OCI-LY7 (cell line): ENCODE data around the gene LAMTOR2. TPM values are rescaled to one million over a fixed set of nuclear protein-coding genes. Genes with fewer than 3 reads are reported as not detected.

ENCODE experiments used
- BruUV-seq: library from RNA; stranded (reverse); fragments of 400-500 nt; replicated peaks from 2 replicates; lab custom pipeline; 2021; lab: Mats Ljungman, UMichigan
- CTCF ChIA-PET: fragments of 300-600 bp; sonication (Branson Sonifier 250); formaldehyde crosslinking; loops from one replicate; lab custom pipeline; 2022; ENCODE audit warnings: antibody characterized with exemption; ENCODE audit not compliant: unreplicated experiment; lab: Charles Lee
- POLR2A ChIA-PET: fragments of 300-600 bp; sonication (Branson Sonifier 250); formaldehyde crosslinking; loops from one replicate; lab custom pipeline; 2022; ENCODE audit warnings: antibody characterized with exemption; lab: Charles Lee
- DNase-seq: peaks from one replicate; pipeline ENCODE4 v3.0.0-alpha.2; 2015; ENCODE audit warnings: low spot score
- H2AFZ ChIP-seq: fragments of 200-600 bp; sonication (generic), shearing (Covaris generic); 2 replicates; pipeline ENCODE4 v1.6.1; 2014; ENCODE audit warnings: mild to moderate bottlenecking, antibody characterized with exemption, low read length, moderate library complexity
- H3K27ac ChIP-seq: fragments of 200-600 bp; sonication (generic); 2 replicates; pipeline ENCODE4 v1.5.1; 2014; ENCODE audit warnings: mixed run types, low read depth, mild to moderate bottlenecking, moderate library complexity, low read length, inconsistent platforms; ENCODE audit not compliant: poor library complexity, severe bottlenecking
- H3K36me3 ChIP-seq: fragments of 200-600 bp; sonication (generic); 2 replicates; pipeline ENCODE4 v1.6.1; 2014; ENCODE audit warnings: mild to moderate bottlenecking, antibody characterized with exemption, low read length, moderate library complexity, mixed read lengths; ENCODE audit not compliant: insufficient read depth
- H3K4me1 ChIP-seq: fragments of 200-600 bp; sonication (generic); 2 replicates; pipeline ENCODE4 v1.5.1; 2014; ENCODE audit warnings: mild to moderate bottlenecking, low read length; ENCODE audit not compliant: insufficient read depth, poor library complexity, severe bottlenecking
- H3K4me2 ChIP-seq: fragments of 200-600 bp; sonication (generic); 2 replicates; pipeline ENCODE4 v1.6.1; 2014; ENCODE audit warnings: mild to moderate bottlenecking, low read length
- H3K4me3 ChIP-seq: fragments of 200-600 bp; sonication (generic); 2 replicates; pipeline ENCODE4 v1.5.1; 2014; ENCODE audit warnings: mild to moderate bottlenecking, low read depth, low read length; ENCODE audit not compliant: poor library complexity, severe bottlenecking
- H3K79me2 ChIP-seq: fragments of 200-600 bp; sonication (generic); 2 replicates; pipeline ENCODE4 v1.6.1; 2016; ENCODE audit warnings: low read depth, mild to moderate bottlenecking, low read length, moderate library complexity, mixed read lengths; ENCODE audit not compliant: insufficient read depth
- H3K9me2 ChIP-seq: fragments of 200-600 bp; sonication (generic); 2 replicates; pipeline ENCODE4 v1.6.1; 2016; ENCODE audit warnings: mild to moderate bottlenecking, low read length, mixed read lengths; ENCODE audit not compliant: insufficient read depth
- H3K9me3 ChIP-seq: fragments of 200-600 bp; sonication (generic); 2 replicates; pipeline ENCODE4 v1.6.1; 2014; ENCODE audit warnings: mild to moderate bottlenecking, mixed run types, low read length, mixed read lengths
- H4K20me1 ChIP-seq: fragments of 200-600 bp; sonication (generic); 2 replicates; pipeline ENCODE4 v1.6.1; 2014; ENCODE audit warnings: mild to moderate bottlenecking, antibody characterized with exemption, low read length, moderate library complexity, mixed read lengths; ENCODE audit not compliant: insufficient read depth
- CTCF ChIP-seq: fragments of 200-600 bp; sonication (generic); conservative IDR thresholded peaks from 2 replicates; pipeline ENCODE4 v1.5.1; 2014; ENCODE audit warnings: mild to moderate bottlenecking, antibody characterized with exemption, low read length, moderate library complexity, mixed read lengths
- EZH2phosphoT487 ChIP-seq: fragments of 200-600 bp; sonication (generic); IDR thresholded peaks from 2 replicates; pipeline ENCODE4 v1.6.1; 2018; ENCODE audit warnings: low read depth, borderline replicate concordance, mild to moderate bottlenecking, mixed run types, antibody characterized with exemption, low read length, moderate library complexity, mixed read lengths
- intact Hi-C: fragments of 100-400 bp; cut with micrococcal nuclease; formaldehyde crosslinking; loops from one replicate; pipeline ENCODE4 v1.10.0; 2022; ENCODE audit not compliant: unreplicated experiment
- total RNA-seq, 2 experiments: library from RNA; depleted of rRNA in 1 of 2; stranded (reverse); fragments of >200 nt in 1 of 2; shearing (Covaris generic) in 1 of 2; gene quantifications; 2 replicates each; pipeline ENCODE4 v1.2.3, GENCODE V29; 2014 to 2022

LAMTOR2 gene
- total RNA-seq, 2 experiments from 2014 or later = 55.2 to 71.3 TPM

GRCh38 chr1:156082309-156083091 is 27.9 kb downstream of the LAMTOR2 start, which contains the start of gene MEX3A:
Gene MEX3A, minus strand, starts transcription at chr1:156082465. Its CDS starts 467 bp downstream, at chr1:156081998.
- H4K20me1 ChIP-seq = no peaks in the 10 kb centered on the region
- H3K4me2 ChIP-seq = peak within 1 kb of the TSS; percentile 98
- peak; percentile 76 for DNase-seq
- no peak within 1 kb of the TSS for H3K27ac ChIP-seq
- BruUV-seq = no TSS peak
- peaks cover 26% of the 10 kb centered on the region for H3K4me1 ChIP-seq
- CTCF ChIA-PET = no interaction called here
- H3K79me2 ChIP-seq = no peaks in the 10 kb centered on the region
- intact Hi-C loops = no loop called here
- TF ChIP-seq CTCF (no peak), EZH2phosphoT487 (no peak)
- no peaks in the 10 kb centered on the region for H3K9me2 ChIP-seq
- H3K4me3 ChIP-seq = peak within 1 kb of the TSS; percentile 94
- no peaks in the 10 kb centered on the region for H3K9me3 ChIP-seq
- H2AFZ ChIP-seq = peak within 1 kb of the TSS; percentile 94
- no peaks in the 10 kb centered on the region for H3K36me3 ChIP-seq
- POLR2A ChIA-PET = interaction anchor here (0.5 to 1.3 kb wide), 3 partner anchors 72 to 436 kb away, joined by 3 to 4 read pairs (median 3); no protein-coding TSS in a partner anchor

GRCh38 chr1:156083800-156084790 is 29.5 kb downstream of the LAMTOR2 start:
- H3K79me2 ChIP-seq = no peaks in the 10 kb centered on the region
- H3K4me1 ChIP-seq = peaks cover 26% of the 10 kb centered on the region
- no peaks in the 10 kb centered on the region for H3K9me3 ChIP-seq
- H3K36me3 ChIP-seq = no peaks in the 10 kb centered on the region
- no peak for DNase-seq
- CTCF ChIA-PET = no interaction called here
- no peaks in the 10 kb centered on the region for H4K20me1 ChIP-seq
- 0 out of 2 replicates have a peak overlapping the region, but pooled peaks have one; percentile 6 for H3K4me2 ChIP-seq
- no peak overlapping the region for H3K4me3 ChIP-seq
- BruUV-seq = no TSS peak
- no peak overlapping the region for H2AFZ ChIP-seq
- intact Hi-C loops = no loop called here
- TF ChIP-seq EZH2phosphoT487 (no peak), CTCF (no peak)
- no peaks in the 10 kb centered on the region for H3K9me2 ChIP-seq
- POLR2A ChIA-PET = interaction anchor here (0.6 kb wide), 1 partner anchor 982 kb away, joined by 3 read pairs; no protein-coding TSS in a partner anchor
- no peak overlapping the region for H3K27ac ChIP-seq
